Measurements from ENCODE around the gene FGFR2.
"Not testable (repeated sequence)": the region's sequence is repeated elsewhere in the genome, so short reads cannot be mapped to it uniquely, and the experiment has no call there.

FGFR2 gene

DNA sequence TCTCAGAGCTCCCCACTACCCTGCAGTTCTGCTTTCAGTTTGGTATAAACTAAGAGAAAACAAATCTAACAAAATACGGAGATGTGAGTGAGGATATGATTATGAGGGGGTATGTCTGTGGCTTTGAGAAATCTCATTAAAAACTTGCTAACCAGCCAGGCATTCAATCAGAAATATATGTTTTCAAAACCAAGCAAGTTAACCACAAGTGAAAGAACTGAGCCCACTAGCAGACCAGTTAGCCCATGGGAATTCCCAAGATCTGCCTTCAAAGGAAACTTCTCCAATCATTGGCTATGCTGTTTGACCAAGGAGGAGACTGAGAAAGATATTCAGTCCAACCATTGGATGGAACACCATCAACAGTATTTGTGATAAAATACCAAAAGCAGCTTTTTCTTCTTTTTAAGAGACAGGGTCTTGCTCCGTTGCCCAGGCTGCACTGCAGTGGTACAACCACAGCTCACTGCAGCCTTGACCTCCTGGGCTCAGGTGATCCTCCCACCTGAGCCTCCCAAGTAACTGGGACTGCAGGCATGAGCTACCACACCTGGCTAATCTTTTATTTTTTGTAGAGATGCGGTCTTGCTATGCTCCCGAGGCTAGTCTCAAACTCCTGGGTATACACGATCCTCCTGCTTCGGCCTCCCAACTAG, 41.2 kb downstream of the FGFR2 start:
- no peak for DNase-seq (ENCODE audit: low read depth in 2 of 3, low spot score in 2 of 3)

DNA sequence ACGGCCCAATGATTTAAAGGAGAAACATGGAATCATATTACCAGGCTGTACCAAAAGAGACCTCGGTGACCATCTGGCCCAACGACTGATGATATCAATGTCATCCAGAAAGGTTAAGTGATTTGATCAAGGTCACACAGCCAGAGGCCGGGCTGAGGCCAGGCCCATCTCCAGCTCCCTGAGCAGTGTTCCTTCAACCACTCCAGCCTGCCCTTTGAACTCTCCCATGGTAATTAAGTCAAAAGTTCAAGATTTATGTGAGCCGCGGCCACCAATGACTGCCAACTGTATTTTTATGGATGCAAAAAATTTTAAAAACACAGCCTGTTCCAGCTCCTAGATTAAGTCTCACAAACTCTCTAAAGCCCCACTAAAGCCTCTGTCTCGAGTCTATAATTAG, 41.8 kb downstream of the FGFR2 start:
- DNase-seq (ENCODE audit: low read depth in 2 of 3, low spot score in 2 of 3): no peak

DNA sequence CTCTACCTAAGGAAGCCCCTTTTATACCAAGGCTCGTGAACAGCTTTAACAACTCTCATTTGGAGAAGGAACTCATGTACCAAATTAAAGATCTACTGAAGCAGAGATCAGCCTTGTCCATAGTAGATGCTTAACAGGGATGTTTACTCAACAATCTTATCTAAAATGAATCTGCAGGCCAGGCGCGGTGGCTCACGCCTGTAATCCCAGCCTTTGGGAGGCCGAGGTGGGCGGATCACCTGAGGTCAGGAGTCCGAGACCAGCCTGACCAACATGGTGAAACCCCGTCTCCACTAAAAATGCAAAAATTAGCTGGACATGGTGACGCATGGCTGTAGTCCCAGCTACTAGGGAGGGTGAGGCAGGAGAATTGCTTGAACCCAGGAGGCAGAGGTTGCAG, 43.3 kb downstream of the FGFR2 start:
- not testable (repeated sequence) for DNase-seq (ENCODE audit: low read depth in 2 of 3, low spot score in 2 of 3)

GRCh38 chr10:121553511-121554264, 44.6 kb downstream of the FGFR2 start:
- DNase-seq (ENCODE audit: low read depth in 2 of 3, low spot score in 2 of 3): no peak

- no peak for DNase-seq (ENCODE audit: low read depth in 2 of 3, low spot score in 2 of 3)
These were observed 45.5 kb downstream of the FGFR2 start for GRCh38 chr10:121552746-121553145.

- DNase-seq (ENCODE audit: low read depth in 2 of 3, low spot score in 2 of 3): no peak
These were observed 46.9 kb downstream of the FGFR2 start for GRCh38 chr10:121551210-121551885.

DNA sequence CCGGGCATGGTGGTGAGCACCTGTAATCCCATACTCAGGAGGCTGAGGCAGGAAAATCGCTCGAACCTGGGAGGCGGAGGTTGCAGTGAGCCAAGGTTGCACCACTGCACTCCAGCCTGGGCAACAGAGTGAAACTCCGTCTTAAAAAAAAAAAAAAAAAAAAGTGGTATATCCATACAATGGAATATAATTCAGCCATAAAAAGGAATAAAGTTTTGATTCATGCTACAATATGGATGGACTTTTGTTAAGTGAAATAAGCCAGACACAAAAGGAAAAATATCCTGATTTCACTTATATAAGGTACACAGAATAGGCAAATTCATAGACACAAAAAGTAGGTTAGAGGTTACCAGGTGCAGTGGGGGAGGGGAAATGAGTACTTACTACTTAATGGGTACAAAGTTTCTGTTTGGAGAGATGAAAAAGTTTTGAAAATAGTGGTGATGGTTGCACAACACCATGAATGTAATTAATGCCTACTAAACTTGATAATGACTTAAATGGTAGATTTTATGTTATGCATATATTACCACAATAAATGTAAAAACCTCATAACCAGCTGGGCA, 53.9 kb downstream of the FGFR2 start:
- no peak for DNase-seq (ENCODE audit: low read depth in 2 of 3, low spot score in 2 of 3)

DNA sequence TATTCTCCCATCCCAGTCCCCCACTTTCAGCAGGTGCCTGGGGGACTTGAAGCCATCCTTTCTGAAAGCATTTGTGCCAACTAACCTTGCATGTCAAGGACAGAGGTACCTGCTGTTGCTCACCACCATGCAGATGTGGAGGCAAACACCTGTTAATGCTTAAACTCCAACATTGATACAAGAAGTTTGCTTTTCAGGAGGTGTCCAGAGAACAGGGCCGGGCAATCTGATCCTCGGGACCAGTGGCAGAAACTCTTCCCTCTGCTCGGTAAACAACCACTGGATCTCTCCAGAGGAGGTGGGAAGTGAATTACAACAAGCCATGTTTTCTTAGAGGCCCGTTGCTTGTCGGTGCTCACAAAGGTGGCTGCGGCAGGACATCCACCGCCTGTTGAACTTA, 54.7 kb downstream of the FGFR2 start:
- DNase-seq (ENCODE audit: low read depth in 2 of 3, low spot score in 2 of 3): no peak

DNA sequence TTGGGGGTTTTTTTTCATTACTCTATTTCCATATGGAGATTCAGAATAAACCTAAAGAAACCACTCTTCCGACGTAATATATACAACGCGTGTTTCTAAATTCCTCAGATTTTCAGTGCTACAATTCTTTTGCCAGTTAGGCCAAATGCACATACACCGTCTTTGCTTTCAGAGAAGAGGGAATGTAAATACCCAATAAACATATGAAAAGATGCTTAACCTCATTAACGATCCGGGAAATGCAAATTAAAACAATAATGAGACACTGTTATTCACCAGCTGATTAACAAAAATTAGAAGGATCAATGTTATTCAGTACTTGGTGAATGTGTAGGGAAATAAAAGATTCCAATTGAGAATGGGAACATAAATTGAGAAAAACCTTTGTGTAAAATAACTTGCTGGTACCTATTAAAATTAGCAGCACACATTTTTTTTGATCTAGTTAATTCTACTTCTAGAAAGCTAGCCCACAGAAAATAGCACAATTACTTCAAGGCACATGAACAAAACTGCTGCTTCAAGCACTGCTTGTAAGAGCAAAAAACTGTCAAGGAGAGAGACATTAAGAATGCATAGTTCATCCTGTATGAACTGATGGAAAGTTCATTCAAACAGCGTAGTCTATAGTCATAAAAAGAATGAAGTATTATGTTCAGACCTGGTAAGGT, 56.7 kb downstream of the FGFR2 start:
- no peak for DNase-seq (ENCODE audit: low read depth in 2 of 3, low spot score in 2 of 3)

- no peak for DNase-seq (ENCODE audit: low read depth in 2 of 3, low spot score in 2 of 3)
These were observed 57.4 kb downstream of the FGFR2 start for GRCh38 chr10:121540732-121541395.

GRCh38 chr10:121539786-121540185, 58.5 kb downstream of the FGFR2 start:
- DNase-seq (ENCODE audit: low read depth in 2 of 3, low spot score in 2 of 3): no peak

GRCh38 chr10:121536310-121536913, 61.8 kb downstream of the FGFR2 start:
- no peak for DNase-seq (ENCODE audit: low read depth in 2 of 3, low spot score in 2 of 3)

- DNase-seq (ENCODE audit: low read depth in 2 of 3, low spot score in 2 of 3): no peak
These were observed 62.9 kb downstream of the FGFR2 start for GRCh38 chr10:121535381-121535780.

DNA sequence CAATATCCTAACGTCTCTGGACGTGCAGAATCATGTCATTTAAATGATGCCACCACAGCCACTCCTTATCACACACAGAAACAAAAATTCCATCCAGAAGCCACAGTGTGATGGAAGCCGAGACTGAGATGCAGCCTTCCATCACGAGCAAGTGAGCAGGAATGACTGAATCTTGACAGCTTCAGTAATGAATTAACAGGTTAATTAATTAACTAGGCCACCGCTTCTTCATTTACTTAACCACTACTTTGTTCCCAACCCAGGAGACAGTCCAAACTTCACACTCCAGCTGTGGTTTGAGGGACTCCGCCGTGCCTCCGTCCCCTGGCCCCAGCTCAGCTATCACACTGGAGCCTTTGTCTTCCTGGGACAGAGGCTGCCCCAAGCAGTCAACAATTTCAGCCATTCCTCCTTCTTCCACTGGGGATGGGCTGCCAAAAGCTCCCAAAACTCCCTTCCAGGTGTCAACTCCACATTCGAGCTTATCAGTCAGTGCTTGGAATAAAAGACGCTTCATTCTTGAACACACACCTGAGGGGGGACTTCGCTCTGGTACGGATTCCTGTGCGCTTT, 65.9 kb downstream of the FGFR2 start:
- no peak for DNase-seq (ENCODE audit: low read depth in 2 of 3, low spot score in 2 of 3)

- DNase-seq (ENCODE audit: low read depth in 2 of 3, low spot score in 2 of 3): no peak
These were observed 66.4 kb downstream of the FGFR2 start for GRCh38 chr10:121531830-121532178.

DNA sequence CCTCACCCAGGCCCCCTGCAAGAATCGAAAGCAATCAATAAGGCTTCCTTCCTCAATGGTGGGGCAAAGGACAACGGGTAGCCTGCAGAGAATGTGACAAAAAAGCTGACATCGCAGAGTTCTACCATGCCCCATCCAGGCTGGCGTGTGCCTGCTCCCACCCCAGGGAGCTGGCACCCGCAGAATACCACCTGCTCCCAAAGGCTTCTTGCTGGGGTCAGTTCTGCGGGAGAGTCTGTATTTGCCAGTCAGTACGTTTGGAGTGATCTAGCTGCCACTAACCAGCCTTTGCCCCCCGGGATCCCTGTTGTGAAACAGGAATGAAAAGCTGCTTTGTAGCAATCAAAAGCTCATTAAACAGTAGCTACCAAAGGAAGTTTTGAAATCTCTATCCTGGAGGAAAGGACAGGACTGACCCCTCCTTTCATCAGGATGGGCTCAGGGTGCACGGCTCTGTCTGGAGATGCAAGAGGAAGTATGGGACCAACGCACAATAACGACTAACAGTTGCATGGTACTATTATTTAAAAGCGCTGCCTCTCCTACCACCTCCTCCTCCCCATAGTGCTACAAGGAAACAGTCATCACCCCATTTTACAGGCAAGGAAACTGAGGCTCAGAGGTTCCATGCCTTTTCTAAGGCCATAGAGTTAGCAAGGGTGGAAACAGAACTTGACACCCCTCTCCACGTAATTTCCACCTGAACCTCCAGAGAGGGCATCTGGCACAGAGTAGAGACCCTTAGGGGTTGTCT, 67.0 kb downstream of the FGFR2 start:
- no peak for DNase-seq (ENCODE audit: low read depth in 2 of 3, low spot score in 2 of 3)

GRCh38 chr10:121530481-121531075, 67.7 kb downstream of the FGFR2 start:
- no peak for DNase-seq (ENCODE audit: low read depth in 2 of 3, low spot score in 2 of 3)

DNA sequence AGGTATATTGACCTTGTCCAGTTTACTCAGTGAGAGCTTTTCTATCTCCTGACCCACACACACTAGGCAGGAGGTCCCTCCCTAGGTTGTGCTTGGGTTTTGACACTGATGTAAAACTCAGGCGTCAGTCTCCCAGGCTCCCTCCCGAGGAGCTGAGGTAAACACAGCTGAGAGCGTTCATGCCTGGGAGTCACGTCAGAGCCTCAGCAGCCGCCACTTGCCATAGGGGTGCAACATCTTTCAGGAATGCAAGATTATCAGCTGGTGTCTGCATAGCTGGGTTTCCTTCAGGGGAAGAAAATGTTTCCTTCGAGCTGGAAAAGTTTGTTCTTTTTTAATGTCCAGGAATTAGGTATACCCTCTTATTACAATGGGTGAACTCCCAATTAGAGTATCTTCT, 70.6 kb downstream of the FGFR2 start:
- DNase-seq (ENCODE audit: low read depth in 2 of 3, low spot score in 2 of 3): no peak

DNA sequence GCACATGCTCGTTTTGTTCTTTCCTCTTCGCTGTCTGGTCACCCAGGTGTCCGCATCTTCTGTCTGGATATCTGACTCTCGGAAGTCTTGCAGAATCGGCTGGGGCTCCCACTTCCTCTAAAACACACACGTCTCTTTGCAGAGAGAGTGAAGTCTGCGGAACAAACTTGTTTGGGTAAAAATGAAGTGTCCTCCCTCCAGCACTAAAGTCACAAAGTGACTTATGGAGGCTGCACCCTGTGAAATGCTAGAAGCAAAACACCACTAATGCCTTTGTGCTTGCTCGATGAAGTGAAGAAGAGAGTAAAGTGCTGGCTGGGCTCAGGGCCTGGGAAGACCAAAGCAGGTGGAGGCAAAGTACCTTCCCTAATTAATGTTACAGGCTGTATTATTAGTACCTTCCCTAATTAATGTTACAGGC, 71.4 kb downstream of the FGFR2 start:
- DNase-seq (ENCODE audit: low read depth in 2 of 3, low spot score in 2 of 3): no peak
